ENCODE results near the gene MYL12A.

- no peak for TF ChIP-seq CTCF (conservative IDR thresholded peaks at IDR 0.05)
- TF ChIP-seq ZFX (IDR thresholded peaks at IDR 0.05) = no peak
Observed at GRCh38 chr18:3265564-3266033, 18.0 kb downstream of the MYL12A start.
